ENCODE results near the gene SEMA5A. TPM values are rescaled to one million over a fixed set of nuclear protein-coding genes. Genes with fewer than 3 reads are reported as not detected.

Gene SEMA5A
- total and polyA plus RNA-seq, 2 of the 13 experiments (the other 11 are each of a cell fraction or from before 2014, with no cell fraction given) = 0.01 TPM; not detected in 1

GRCh38 chr5:9090381-9091026 lies 455.4 kb downstream of the SEMA5A start:
- Histone ChIP-seq H3K79me2 (ENCODE audit: insufficient read depth, low read length) (no peaks in the 10 kb centered on the region), H3K9me3 (ENCODE audit: low read length) (peaks cover 72% of the 10 kb centered on the region), H3K27ac (ENCODE audit: extremely low read length, insufficient read depth, low read length) (no peak overlapping the region), H3K4me3 (replicated peaks in 1 of 3; ENCODE audit: insufficient read depth in 1 of 3, low read depth in 2 of 3, low read length in 3 of 3) (no peak overlapping the region), H3K4me2 (ENCODE audit: low read depth, low read length) (no peak overlapping the region), H3K9ac (ENCODE audit: insufficient read depth, low read depth, low read length) (no peak overlapping the region), H3K27me3 (ENCODE audit: control insufficient read depth in 1 of 2, insufficient read depth in 2 of 2, low read length in 2 of 2) (no peaks in the 10 kb centered on the region), H3K36me3 (replicated peaks in 1 of 2; ENCODE audit: control insufficient read depth in 1 of 2, insufficient read depth in 2 of 2, low read length in 2 of 2) (no peaks in the 10 kb centered on the region), H2AFZ (ENCODE audit: low read length) (no peak overlapping the region), H4K20me1 (ENCODE audit: insufficient read depth, low read length) (no peaks in the 10 kb centered on the region), H3K4me1 (ENCODE audit: insufficient read depth, low read length) (no peaks in the 10 kb centered on the region)
- intact Hi-C loops (cut with micrococcal nuclease; ENCODE audit: unreplicated experiment) (no loop called here), in situ Hi-C loops (cut with HindIII; ENCODE audit: extremely low pct_ligation_motif_present, low pct_unique_long_range_greater_than_20kb) (no loop called here)
- ATAC-seq (no peak), DNase-seq (ENCODE audit: low spot score) (no peak), FAIRE-seq (no peak)
- TF ChIP-seq ZNF570 (CRISPR knock-in tag; IDR thresholded peaks at IDR 0.05; ENCODE audit: borderline replicate concordance) (no peak), ZNF33A (CRISPR knock-in tag; IDR thresholded peaks at IDR 0.05; ENCODE audit: borderline replicate concordance) (no peak)
- 7% methylated on average over 7 of the region's 7 CpGs for WGBS (ENCODE audit: low lambda C conversion rate)
- CTCF ChIA-PET (ENCODE audit: low intra/inter-chr PET ratio, low total read pairs) = no interaction called here
- POLR2A ChIA-PET = no interaction called here
- BruUV-seq (replicated peaks) = no TSS peak

GRCh38 chr5:9089893-9090292 lies 456.0 kb downstream of the SEMA5A start:
- Histone ChIP-seq H2AFZ (ENCODE audit: low read length) (no peak overlapping the region), H3K9ac (ENCODE audit: insufficient read depth, low read depth, low read length) (no peak overlapping the region), H3K36me3 (replicated peaks in 1 of 2; ENCODE audit: control insufficient read depth in 1 of 2, insufficient read depth in 2 of 2, low read length in 2 of 2) (no peaks in the 10 kb centered on the region), H3K4me3 (replicated peaks in 1 of 3; ENCODE audit: insufficient read depth in 1 of 3, low read depth in 2 of 3, low read length in 3 of 3) (no peak overlapping the region), H3K27me3 (ENCODE audit: control insufficient read depth in 1 of 2, insufficient read depth in 2 of 2, low read length in 2 of 2) (no peaks in the 10 kb centered on the region), H3K27ac (ENCODE audit: extremely low read length, insufficient read depth, low read length) (no peak overlapping the region), H3K79me2 (ENCODE audit: insufficient read depth, low read length) (no peaks in the 10 kb centered on the region), H3K9me3 (ENCODE audit: low read length) (peaks cover 77% of the 10 kb centered on the region), H4K20me1 (ENCODE audit: insufficient read depth, low read length) (no peaks in the 10 kb centered on the region), H3K4me2 (ENCODE audit: low read depth, low read length) (no peak overlapping the region), H3K4me1 (ENCODE audit: insufficient read depth, low read length) (no peaks in the 10 kb centered on the region)
- DNase-seq (ENCODE audit: low spot score) (no peak), ATAC-seq (no peak), FAIRE-seq (no peak)
- WGBS (ENCODE audit: low lambda C conversion rate) = 0% methylated on average over 1 of the region's 1 CpG
- intact Hi-C loops (cut with micrococcal nuclease; ENCODE audit: unreplicated experiment) (no loop called here), in situ Hi-C loops (cut with HindIII; ENCODE audit: extremely low pct_ligation_motif_present, low pct_unique_long_range_greater_than_20kb) (no loop called here)
- ChIA-PET CTCF (ENCODE audit: low intra/inter-chr PET ratio, low total read pairs) (no interaction called here), POLR2A (no interaction called here)
- BruUV-seq (replicated peaks) = no TSS peak
- TF ChIP-seq ZBED4 (CRISPR knock-in tag; IDR thresholded peaks at IDR 0.05; ENCODE audit: borderline replicate concordance) (no peak), NBN (conservative IDR thresholded peaks at IDR 0.05) (no peak), ZKSCAN5 (CRISPR knock-in tag; IDR thresholded peaks at IDR 0.05) (no peak), MED1 (CRISPR knock-in tag; IDR thresholded peaks at IDR 0.05) (no peak), ZBTB26 (CRISPR knock-in tag; IDR thresholded peaks at IDR 0.05; ENCODE audit: borderline replicate concordance) (no peak), ZBTB49 (CRISPR knock-in tag; IDR thresholded peaks at IDR 0.05; ENCODE audit: borderline replicate concordance) (no peak), ZSCAN9 (CRISPR knock-in tag; IDR thresholded peaks at IDR 0.05; ENCODE audit: borderline replicate concordance) (no peak), ZNF430 (CRISPR knock-in tag; IDR thresholded peaks at IDR 0.05) (no peak), REL (CRISPR knock-in tag; conservative IDR thresholded peaks at IDR 0.05) (no peak), ZNF792 (CRISPR knock-in tag; IDR thresholded peaks at IDR 0.05) (no peak)
